RPMI7951 (cell line): ENCODE data around the gene DCUN1D2. TPM values are rescaled to one million over a fixed set of nuclear protein-coding genes. Genes with fewer than 3 reads are reported as not detected.
A peak's percentile ranks its signal among the peaks of the same experiment; 100 is the strongest.
"Not testable (repeated sequence)": the region's sequence is repeated elsewhere in the genome, so short reads cannot be mapped to it uniquely, and the experiment has no call there.

Source experiments
- DNase-seq: peaks from one replicate; pipeline ENCODE4 v3.0.0-alpha.2; 2012; ENCODE audit warnings: low read depth
- total RNA-seq: library from RNA; depleted of rRNA; stranded (reverse); fragments of >200 nt; shearing (Covaris generic); gene quantifications from 2 replicates; pipeline ENCODE4 v1.2.3, GENCODE V29; 2014; rRNA removed

The DCUN1D2 gene
- total RNA-seq = 3.6 and 7.3 TPM in 2 replicates

- DNase-seq = peak; percentile 93
Measured at GRCh38 chr13:113490496-113491417, at the start of gene DCUN1D2. DCUN1D2 (minus strand) TSS chr13:113490711; CDS start chr13:113490669, 42 bp downstream.

GRCh38 chr13:113539822-113540221 is 49.3 kb upstream of the DCUN1D2 start:
- no peak for DNase-seq

GRCh38 chr13:113539176-113539575 is 48.7 kb upstream of the DCUN1D2 start:
- DNase-seq = no peak

- no peak for DNase-seq
Measured at GRCh38 chr13:113538689-113539058, 48.2 kb upstream of the DCUN1D2 start.

GRCh38 chr13:113537909-113538688 is 47.6 kb upstream of the DCUN1D2 start:
- no peak for DNase-seq

- DNase-seq = no peak
Measured at GRCh38 chr13:113537205-113537604, 46.7 kb upstream of the DCUN1D2 start.

GRCh38 chr13:113536461-113537110 is 46.1 kb upstream of the DCUN1D2 start:
- no peak for DNase-seq

- DNase-seq = no peak
Measured at GRCh38 chr13:113535381-113535781, 44.9 kb upstream of the DCUN1D2 start.

- no peak for DNase-seq
Measured at GRCh38 chr13:113534236-113534860, 43.8 kb upstream of the DCUN1D2 start.

- no peak for DNase-seq
Measured at GRCh38 chr13:113533161-113533840, 42.8 kb upstream of the DCUN1D2 start.

- DNase-seq = no peak
Measured at GRCh38 chr13:113532156-113532806, 41.8 kb upstream of the DCUN1D2 start.

- DNase-seq = no peak
Measured at GRCh38 chr13:113531041-113531873, 40.7 kb upstream of the DCUN1D2 start.

GRCh38 chr13:113528813-113529180 is 38.3 kb upstream of the DCUN1D2 start:
- no peak for DNase-seq

GRCh38 chr13:113528101-113528812 is 37.7 kb upstream of the DCUN1D2 start:
- DNase-seq = no peak

- no peak for DNase-seq
Measured at GRCh38 chr13:113527272-113527958, 36.9 kb upstream of the DCUN1D2 start.

GRCh38 chr13:113526466-113527220 is 36.1 kb upstream of the DCUN1D2 start:
- DNase-seq = no peak

GRCh38 chr13:113522438-113522837 is 31.9 kb upstream of the DCUN1D2 start:
- DNase-seq = not testable (repeated sequence)

- no peak for DNase-seq
Measured at GRCh38 chr13:113520571-113520970, 30.1 kb upstream of the DCUN1D2 start.
